Upper lobe of left lung (tissue), 4 donors: ENCODE data around the gene TULP1.

Experiments used
- CTCF ChIP-seq, 6 experiments: fragments of 450-650 bp in 4 of 6; fragments of 200-600 bp in 2 of 6; sonication (generic) in 2 of 6; IDR thresholded peaks; one replicate each; pipeline ENCODE4 v1.5.1; 2016 to 2019; ENCODE audit warnings: antibody characterized with exemption in 6 of 6
- EP300 ChIP-seq, 4 donors: sonication (generic); formaldehyde crosslinking; IDR thresholded peaks; one replicate each; pipeline ENCODE4 v1.5.1; 2017; ENCODE audit warnings: antibody characterized with exemption in 4 of 4, control low read depth in 2 of 4
- POLR2A ChIP-seq, 4 donors: fragments of 450-650 bp; IDR thresholded peaks; one replicate each; pipeline ENCODE4 v1.5.1; 2016 to 2017; ENCODE audit warnings: antibody characterized with exemption in 4 of 4, mild to moderate bottlenecking in 2 of 4

- TF ChIP-seq POLR2A (IDR thresholded peaks at IDR 0.05) (no peak), CTCF (IDR thresholded peaks at IDR 0.05) (no peak), EP300 (IDR thresholded peaks at IDR 0.05) (peak in 1 of 4 donors; percentile 33)
Observed at GRCh38 chr6:35547676-35548075, 35.0 kb upstream of the TULP1 start.
